HG03060 (cell line): Measurements from ENCODE around the gene SLC15A1.

Experiments
- ATAC-seq: cut with Tn5 transposase; IDR thresholded peaks from one replicate; pipeline ENCODE4 v1.9.1; 2021; ENCODE audit warnings: low read depth, moderate number of reproducible peaks; ENCODE audit not compliant: unreplicated experiment

The SLC15A1 gene

DNA sequence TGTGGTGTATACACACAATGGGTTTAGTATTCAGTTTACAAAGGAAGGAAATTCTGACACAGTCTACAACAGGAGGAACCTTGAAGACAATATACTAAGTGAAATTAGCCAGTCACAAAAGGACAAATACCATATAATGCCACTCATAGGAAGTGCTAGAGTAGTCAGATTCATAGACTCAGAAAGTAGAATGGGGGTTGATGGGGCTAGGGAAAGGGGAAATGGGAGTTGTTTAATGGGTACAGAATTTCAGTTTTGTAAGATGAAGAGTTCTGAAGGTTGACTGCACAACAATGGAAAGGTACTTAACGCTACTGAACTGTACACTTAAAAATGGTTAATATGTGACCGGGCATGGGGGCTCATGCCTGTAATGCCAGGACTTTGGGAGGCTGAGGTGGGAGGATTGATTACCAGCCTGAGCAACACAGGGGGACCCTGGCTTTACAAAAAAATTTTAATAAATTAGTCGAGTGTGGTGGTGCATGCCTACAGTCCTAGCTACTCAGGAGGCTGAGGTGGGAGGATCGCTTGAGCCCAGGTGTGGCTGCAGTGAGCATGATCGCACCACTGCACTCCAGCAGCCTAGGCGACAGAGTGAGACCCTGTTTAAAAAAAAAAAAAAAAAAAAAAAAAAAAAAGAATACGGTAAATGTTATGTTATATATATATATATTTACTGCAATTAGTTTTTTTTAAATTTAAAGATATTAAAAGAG lies 45.0 kb downstream of the SLC15A1 start:
- peak; percentile 56 for ATAC-seq

DNA sequence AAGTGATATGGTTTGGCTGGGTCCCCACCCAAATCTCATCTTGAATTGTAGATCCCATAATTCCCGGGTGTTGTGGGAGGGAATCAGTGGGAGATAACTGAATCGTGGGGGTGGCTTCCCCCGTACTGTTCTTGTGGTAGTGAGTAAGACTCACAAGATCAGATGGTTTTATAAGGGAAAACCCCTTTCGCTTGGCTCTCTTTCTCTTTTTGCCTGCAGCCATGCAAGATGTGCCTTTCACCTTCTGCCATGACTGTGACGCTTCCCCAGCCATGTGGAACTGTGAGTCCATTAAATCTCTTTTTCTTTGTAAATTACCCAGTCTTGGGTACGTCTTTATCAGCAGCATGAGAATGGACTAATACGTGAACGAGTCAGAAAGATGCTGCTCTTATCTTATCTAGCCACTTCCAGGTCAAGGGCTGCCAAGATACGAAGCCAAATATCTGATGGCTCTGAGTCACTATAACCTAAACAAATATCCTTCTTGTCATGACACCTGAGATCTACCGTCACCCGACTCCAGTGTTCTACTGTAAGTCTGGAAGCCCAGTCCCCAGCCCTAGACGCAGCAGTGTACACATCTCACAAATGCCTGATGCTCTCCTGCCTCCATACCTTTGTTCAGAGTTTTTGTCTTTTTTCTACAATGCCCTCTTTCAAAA lies 45.9 kb downstream of the SLC15A1 start:
- ATAC-seq = no peak

DNA sequence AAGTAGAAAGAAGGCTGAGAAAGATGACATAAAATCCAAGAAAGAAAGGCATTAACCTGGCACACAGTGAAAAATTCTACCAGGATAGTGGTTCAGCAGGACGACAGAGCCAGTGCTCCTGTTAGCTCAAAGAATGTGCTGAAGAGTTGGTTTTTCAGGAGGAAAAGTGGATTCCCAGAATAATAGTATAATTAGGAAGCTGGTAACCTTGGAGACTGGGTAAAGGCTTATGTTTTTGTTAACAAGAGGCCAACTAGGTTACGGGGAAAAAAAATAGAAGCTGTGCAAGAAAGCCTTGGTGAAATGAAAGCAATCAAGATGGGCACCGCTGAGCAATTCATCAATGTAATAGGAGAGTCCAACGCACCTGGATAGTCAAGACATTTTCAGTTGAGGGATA lies 54.7 kb downstream of the SLC15A1 start:
- no peak for ATAC-seq

DNA sequence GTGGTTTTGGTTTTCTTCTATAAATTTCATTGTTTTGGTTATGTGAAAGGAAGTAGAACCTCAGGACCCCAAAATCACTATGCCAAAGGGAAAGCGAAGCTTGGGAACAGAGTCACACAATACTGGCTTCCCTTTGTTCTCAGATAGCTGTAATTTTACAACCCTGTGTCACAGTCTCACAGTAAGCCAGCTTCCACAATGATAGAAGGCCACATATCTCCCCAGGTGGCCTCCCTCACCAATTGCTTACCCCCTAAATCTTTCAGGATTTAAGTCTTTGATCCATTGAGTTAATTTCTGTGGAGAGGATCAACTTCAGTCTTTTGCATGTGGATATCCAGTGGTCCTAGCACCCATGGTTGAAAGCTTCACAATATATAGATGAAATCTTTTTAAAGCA lies 58.7 kb downstream of the SLC15A1 start:
- ATAC-seq = no peak

DNA sequence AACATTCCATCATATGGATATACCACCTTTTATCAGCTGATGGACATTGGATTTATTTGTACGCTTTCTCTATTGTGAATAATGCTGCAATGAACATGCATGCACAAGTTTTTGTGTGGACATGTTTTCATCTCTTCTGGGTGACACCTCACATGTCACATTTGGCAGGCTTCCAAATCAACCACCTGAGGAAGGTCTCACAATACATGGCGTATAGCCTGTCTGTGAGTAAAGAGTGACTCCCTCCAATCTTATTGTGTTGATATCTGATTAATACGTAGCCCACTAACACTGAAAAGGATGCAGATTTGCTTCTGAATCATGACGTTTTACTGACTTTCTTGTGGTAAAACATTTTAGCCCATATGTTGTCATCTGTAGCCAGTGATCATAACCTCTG lies 61.1 kb downstream of the SLC15A1 start:
- ATAC-seq = no peak

DNA sequence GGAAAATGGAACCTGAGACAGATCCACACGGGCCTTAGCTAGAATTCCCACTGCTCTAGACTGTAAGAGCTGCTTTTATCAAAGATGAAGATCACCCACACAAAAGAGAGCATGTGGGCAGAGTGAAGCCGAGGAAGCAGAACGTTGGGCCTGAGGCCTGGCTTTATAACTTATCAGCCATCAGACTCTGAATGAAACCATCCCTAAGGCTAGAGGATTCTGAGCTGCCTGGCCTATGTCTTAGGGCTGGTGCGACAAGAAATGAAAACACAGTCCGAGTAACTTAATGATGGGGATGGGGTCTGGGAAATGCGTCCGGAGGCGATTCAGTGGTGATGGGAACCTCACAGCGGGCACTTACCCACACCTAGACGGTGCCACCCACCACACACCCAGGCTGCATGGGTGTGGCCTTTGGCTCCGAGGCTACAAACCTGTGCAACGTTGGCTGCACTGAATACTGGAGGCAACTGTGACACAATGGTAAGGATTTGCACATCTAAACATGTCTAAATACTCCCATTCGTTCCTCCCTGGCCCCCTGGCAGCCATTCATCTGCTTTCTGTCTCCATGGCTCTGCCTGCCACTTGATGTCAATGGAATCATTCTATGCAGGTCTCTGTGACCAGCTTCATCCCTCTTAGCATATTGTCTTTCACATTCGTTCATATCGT lies 62.0 kb downstream of the SLC15A1 start:
- ATAC-seq = no peak

DNA sequence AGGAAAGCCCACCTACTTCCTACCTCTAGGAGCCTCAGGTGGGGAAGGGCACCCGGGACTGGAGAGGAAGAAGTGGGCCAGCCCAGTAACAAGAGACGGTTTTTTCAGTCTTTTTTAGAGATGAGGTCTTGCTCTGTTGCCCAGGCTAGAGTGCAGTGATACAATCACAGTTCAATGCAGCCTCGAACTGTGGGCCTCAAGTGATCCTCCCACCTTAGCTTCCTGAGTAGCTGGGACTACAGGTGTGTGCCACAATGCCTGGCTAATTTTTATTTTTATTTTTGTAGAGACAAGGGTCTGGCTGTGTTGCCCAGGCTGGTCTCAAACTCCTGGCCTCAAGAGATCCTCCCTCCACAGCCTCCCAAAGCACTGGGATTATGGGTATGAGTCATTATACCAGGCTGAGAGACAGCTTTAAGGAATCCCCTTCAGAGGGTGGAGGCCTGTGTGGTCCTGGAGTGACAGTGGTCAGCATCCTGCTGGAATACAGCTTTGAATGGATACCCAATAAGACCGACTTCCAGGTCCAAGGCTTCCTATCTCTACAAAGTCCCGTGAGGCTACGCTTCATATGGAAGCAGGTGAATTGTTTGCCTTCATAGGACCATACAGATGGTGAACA lies 63.0 kb downstream of the SLC15A1 start:
- no peak for ATAC-seq

DNA sequence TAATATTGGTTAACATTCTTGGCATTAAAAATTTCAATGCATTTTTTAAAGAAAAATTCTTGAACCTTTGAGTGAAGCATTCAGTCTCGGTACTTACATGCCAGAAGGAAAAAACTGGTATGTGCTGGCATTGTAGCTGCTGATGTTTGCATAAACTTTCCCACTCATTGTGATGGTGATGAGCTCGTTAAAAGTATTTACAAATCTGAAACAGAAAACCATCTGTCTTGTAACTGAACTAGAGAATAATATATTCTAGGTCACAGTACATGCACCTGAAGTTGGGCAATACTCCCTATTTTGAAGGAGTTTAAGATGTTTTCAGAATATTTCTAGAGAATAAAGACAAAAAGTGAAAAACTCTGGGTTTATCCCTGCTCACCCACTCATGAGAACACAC lies 64.1 kb downstream of the SLC15A1 start:
- no peak for ATAC-seq

DNA sequence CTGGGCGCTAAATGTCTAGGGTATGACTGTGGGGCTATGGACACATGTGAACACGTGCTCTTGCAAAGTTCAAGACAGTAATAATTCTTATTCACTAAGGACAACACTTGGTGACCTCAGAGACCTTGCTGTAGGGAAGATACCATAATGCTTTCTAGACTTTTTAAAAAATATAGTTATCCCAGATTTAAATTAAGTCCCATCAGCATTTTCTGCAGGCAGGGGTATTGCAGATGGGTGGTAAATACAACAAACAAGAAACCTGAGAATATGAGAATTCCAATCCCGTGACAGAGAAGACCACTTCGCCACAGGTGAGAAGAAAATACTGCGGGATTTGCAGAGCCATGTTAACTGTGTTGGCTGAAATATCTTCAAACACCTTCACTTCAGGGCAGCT lies 65.2 kb downstream of the SLC15A1 start:
- no peak for ATAC-seq

DNA sequence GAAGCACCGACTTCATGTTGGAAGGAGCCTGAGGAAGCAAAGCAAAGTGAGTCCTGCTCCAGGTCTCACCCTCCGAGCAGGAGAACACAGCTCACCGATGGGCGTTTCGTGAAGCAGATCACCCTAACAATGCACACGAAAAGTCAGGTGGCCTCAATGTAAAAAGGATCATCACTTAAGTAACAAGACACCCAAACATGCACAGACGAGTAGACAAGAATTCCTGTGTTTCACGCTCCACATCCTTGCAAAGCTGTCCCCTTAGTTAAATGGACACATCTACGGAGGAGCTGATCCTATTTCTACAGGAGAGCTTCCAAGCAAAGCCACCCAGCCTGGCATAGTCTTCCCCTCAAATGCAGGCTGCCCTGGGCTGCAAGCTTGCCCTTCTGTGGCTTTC lies 66.2 kb downstream of the SLC15A1 start:
- ATAC-seq = no peak

DNA sequence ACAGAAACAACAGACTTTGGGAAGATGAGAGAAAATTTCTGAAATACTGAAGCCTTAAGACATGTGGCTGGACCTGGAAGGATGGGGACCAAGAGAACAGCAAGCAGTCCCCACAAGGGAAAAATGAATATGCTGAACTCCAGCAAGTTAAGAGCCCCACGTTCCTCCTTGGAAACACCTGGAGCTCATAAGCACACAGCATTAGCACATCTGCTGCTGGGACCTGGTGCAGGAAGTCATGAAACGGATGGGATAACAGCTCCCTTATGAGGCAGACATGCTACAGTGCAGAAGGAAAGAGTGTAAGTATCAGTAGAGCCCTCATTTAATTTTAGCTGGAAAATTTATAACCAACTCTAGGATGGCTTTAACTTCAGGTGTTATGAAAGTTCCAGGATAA lies 67.3 kb downstream of the SLC15A1 start:
- no peak for ATAC-seq

DNA sequence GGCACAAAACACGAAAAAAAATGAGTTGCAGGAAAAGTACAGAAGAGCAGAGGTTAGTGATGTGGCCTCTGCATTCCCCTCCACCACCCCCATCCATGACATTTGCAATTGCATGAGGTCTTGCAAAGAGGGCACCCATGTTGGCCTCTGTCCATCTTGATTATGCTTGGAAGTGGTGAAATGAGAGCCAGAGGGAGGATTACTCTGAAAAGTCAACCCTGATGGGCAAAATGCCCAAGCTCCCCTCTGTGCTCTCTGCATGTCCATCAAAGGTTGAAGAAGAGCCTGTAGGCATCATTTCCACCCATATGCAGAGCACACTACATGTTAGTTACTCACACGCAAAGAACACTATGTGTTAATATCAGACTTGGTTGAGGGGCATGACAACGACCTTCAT lies 71.4 kb downstream of the SLC15A1 start:
- no peak for ATAC-seq

DNA sequence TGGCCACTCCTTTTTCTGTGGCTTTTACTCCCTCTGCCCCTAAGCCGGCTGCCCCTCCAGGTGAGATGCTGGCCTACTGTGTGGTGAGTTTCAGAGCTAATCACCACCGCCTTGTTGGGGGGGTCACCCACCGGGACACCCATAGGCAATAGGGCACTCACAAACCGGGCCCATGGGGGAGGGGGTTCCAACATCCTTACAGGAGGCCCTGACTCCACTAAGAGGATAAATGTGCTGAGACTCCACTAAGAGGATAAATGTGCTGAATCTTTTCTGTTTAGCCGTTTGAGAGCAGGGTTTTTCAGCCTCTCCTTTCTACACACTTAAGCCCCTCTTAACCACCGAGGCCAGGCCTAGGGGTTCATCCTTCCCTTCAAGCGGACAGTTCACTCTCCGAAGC lies 73.7 kb downstream of the SLC15A1 start:
- no peak for ATAC-seq

DNA sequence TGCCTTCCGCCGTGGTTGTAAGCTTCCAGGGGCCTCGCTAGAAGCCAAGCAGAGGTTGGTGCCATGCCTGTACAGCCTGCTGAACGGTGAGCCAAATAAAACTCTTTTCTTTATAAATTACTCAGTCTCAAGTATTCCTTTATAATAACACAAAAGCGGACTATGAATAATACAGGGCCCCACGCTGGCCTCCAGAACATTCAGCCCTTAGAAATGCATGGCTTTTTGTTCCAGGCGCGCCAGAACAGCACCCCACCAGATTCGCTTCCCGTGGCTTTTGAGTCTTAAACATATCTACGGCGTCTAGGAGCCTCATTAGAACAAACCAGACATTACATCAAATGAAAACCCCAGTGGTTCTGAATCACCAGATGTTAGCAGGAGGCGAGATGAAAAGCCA lies 75.1 kb downstream of the SLC15A1 start:
- ATAC-seq = no peak

DNA sequence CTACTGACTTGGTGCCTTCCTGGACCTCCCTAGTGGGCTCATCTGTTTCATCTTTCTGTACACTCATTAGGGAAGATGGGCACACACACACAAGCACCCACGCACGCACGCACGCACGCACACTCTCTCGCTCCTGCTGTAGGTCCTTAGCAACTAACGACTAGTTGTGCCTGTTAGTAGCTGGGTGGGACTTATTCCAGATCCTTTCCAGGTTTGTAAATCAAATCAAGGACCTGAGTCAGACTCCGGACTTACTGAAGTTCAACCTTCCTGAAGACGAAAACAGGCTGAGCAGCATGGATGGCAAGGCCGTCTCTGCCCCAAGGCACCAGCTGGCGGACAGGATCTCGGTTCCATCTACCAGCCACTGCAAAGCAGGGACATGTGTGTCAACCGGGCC lies 76.2 kb downstream of the SLC15A1 start:
- ATAC-seq = no peak

DNA sequence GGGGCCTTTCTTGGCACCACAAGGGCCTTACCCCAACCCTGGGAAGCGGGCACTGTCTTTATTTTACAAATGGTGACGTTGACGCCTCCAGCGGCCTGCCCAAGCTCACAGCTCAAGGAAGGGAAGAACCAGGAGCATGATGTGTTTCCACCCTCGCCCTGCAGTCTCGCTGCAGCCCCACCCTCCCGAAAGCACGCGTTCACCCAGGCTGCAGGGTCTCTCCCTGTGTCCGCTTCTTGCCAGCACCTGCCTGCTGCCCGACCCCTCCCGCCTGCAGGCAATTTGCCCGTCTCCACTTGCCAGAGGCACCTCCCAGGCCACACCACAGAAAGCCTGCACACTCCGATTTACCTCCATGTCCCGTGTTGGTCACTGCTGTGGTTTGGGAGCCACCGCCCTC lies 76.6 kb downstream of the SLC15A1 start:
- ATAC-seq = no peak

DNA sequence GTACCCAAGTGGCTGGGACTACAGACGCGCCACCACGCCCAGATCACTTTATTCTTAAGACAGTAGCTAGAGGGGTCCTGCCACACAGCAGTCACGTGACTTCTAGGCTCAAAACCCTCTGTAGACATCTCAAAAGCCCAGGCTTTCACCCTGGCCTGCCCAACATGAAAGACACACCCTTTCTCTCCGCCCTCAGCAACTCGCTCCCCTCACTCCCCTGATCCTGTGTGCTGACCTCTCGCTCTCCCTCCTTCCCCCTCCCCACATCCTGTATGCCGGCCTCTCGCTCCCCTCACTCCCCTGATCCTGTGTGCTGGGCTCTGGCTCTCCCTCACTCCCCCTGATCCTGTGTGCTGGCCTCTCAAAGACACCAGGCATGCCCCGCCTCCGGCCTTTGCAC lies 77.4 kb downstream of the SLC15A1 start:
- no peak for ATAC-seq

DNA sequence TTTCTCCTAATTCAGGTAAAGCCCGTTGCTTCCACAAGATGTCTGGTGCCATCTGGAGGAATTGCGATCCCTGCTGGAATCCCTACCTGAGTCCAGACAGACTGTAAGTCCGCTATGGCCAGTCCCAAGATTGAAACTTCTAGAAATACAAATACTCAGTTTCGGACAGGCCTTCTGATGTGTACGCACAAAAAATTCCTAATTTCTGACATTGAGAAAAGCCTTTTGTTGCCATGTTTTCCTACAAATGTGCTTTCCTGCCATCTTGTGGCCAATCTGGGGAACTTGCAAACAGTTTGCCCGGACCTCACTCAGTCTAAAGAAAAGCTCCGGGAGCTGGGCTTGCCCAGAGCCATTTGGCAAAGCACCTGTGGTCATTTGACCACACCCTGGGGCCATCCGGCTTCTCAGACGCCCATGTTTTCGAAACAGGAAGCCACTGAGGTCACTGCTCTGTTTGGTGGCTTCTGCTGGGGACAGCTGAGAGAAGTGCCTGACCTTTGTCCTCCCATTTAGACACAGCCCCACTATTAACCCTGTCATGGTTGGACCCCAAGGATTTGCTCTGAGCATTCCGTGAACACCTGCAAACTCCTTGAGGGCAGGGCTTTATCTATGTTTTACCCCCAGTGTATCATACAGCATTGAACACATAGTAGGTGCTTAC lies 79.4 kb downstream of the SLC15A1 start:
- ATAC-seq = no peak

DNA sequence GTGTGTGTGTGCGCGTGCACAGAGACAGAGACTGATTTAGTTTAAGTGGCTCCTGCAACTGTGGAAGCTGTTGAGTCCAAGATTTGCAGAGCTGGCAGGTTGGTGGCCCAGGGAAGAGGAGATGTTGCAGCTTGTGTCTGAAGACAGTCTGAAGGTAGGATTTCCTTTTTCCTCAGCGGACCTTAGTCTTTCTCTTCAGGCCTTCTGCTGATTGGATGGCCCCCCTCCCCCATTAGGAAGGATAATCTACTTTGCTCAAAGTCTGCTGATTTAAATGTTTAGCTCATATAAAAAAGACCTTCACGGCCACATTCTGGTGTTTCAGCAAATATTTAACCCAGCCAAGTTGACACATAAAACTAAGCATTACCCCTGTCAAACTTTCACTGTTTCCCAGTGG lies 84.3 kb downstream of the SLC15A1 start:
- ATAC-seq = no peak

DNA sequence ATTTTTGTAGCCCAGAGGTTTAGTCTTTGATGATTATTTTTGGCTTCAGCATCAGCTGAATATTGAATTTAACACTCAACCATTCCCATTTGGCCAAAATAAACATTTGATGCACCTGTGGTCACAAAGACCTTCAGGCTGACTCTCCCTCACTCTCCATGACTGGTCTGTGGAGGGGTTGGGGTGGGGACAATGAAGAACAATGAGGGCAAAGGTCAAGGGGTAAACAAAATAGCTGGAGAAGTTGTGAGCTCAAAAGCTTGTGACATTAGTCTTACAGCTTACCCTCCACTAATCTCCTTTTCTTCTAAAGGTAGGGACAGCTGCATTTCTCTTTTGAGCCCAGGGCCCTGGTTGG lies 86.9 kb downstream of the SLC15A1 start:
- ATAC-seq = no peak
